ENCODE data around the gene SBNO2.

DNA sequence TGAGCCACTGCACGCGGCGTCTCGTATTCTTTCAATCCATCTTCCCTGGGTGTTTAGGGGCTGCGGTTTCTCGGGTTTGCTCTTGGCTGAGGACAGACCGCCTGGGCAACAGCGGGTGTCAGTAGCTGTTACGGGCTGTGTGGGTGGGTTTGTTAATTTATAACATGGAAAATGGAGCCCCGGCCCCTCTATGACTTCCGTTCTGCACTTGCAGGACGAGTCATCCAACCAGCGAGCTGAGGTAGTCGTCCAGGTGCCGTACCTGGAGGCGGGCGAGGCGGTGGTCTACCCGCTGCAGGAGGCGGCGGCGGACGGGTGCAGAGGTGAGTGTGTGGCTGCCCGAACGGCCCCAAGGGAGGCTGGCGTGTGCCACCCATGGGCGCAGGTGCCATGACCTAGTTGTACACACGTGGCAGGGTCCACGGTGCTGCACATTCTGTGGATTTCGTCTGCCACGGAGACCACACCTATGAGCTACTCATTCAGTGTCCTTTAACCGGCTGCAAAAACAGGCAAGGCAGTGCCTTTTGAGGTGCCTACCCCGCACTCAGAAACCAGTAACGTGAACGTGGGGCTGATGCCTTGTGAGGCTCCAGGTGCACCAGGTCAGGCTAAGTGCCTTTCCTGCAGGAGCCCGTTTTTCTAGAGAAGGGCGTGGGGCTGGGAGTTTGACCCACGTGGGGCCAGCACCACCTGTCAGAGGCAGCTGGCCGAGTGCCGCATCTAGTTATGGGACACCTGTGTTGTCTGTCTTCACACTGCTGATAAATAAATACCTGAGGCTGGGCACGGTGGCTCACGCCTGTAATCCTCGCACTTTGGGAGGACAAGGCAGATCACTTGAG is 89.8 kb downstream of the SBNO2 start:
- TF ChIP-seq, protein P1, sequence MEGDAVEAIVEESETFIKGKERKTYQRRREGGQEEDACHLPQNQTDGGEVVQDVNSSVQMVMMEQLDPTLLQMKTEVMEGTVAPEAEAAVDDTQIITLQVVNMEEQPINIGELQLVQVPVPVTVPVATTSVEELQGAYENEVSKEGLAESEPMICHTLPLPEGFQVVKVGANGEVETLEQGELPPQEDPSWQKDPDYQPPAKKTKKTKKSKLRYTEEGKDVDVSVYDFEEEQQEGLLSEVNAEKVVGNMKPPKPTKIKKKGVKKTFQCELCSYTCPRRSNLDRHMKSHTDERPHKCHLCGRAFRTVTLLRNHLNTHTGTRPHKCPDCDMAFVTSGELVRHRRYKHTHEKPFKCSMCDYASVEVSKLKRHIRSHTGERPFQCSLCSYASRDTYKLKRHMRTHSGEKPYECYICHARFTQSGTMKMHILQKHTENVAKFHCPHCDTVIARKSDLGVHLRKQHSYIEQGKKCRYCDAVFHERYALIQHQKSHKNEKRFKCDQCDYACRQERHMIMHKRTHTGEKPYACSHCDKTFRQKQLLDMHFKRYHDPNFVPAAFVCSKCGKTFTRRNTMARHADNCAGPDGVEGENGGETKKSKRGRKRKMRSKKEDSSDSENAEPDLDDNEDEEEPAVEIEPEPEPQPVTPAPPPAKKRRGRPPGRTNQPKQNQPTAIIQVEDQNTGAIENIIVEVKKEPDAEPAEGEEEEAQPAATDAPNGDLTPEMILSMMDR (IDR thresholded peaks at IDR 0.05) = no peak
- TF ChIP-seq EP300 (IDR thresholded peaks at IDR 0.05) = no peak
- TF ChIP-seq POLR2AphosphoS5 (IDR thresholded peaks at IDR 0.05) = no peak
- no peak for TF ChIP-seq POLR2A (IDR thresholded peaks at IDR 0.05)

Measured in gastroesophageal sphincter (tissue), 3 donors.